Activated T-helper 1 cell treated with anti-CD3 and anti-CD28 coated beads, Interleukin-12 subunit alpha, Interleukin-12 subunit beta, Interleukin-2, Interleukin-4 antibody, amounts not matched to agents 30 ng/mL and 10 ng/mL and 1 ng/mL, durations not matched to agents 14 hours and 24 hours and 36 hours (primary cell): Measurements from ENCODE around the gene ZNF688. TPM values are rescaled to one million over a fixed set of nuclear protein-coding genes. Genes with fewer than 3 reads are reported as not detected.

ENCODE experiments used
- DNase-seq: peaks from one replicate; pipeline ENCODE4 v3.0.0; 2021; ENCODE audit warnings: low spot score
- H3K27ac Mint-ChIP-seq: one replicate; pipeline ENCODE4 v1.8.0; 2021; ENCODE audit warnings: mild to moderate bottlenecking, mixed read lengths
- H3K27me3 Mint-ChIP-seq: one replicate; pipeline ENCODE4 v1.8.0; 2022; ENCODE audit warnings: mild to moderate bottlenecking, moderate library complexity, mixed read lengths; ENCODE audit not compliant: insufficient read depth
- H3K36me3 Mint-ChIP-seq: one replicate; pipeline ENCODE4 v1.8.0; 2021; ENCODE audit warnings: low read depth, mixed read lengths
- H3K4me1 Mint-ChIP-seq: one replicate; pipeline ENCODE4 v1.8.0; 2021; ENCODE audit warnings: low read depth, mixed read lengths
- H3K4me3 Mint-ChIP-seq: one replicate; pipeline ENCODE4 v1.8.0; 2021; ENCODE audit warnings: mild to moderate bottlenecking, moderate library complexity, mixed read lengths
- H3K9me3 Mint-ChIP-seq: one replicate; pipeline ENCODE4 v1.8.0; 2021; ENCODE audit warnings: mixed read lengths
- intact Hi-C: fragments of 100-400 bp; cut with micrococcal nuclease; formaldehyde crosslinking; loops from one replicate; pipeline ENCODE4 v1.15.1; 2024
- total RNA-seq: library from RNA; stranded (reverse); gene quantifications from 2 replicates; pipeline ENCODE4 v1.2.3, GENCODE V29; 2022

Gene ZNF688
- total RNA-seq, 1 donor from 2014 or later: 7.4 TPM

- Mint-ChIP-seq H3K4me1 (peaks cover 50% of the 10 kb centered on the region), H3K27ac (no peak overlapping the region), H3K36me3 (peaks cover 15% of the 10 kb centered on the region), H3K27me3 (no peaks in the 10 kb centered on the region), H3K9me3 (no peaks in the 10 kb centered on the region), H3K4me3 (peak overlapping the region; percentile 85)
- intact Hi-C loops: no loop called here
- no peak for DNase-seq
Observed at GRCh38 chr16:30532285-30533145, 39.0 kb downstream of the ZNF688 start.

- peaks cover 10% of the 10 kb centered on the region for H3K36me3 Mint-ChIP-seq
- peak overlapping the region; percentile 57 for H3K27ac Mint-ChIP-seq
- H3K4me3 Mint-ChIP-seq: no peak overlapping the region
- H3K27me3 Mint-ChIP-seq: no peaks in the 10 kb centered on the region
- no peaks in the 10 kb centered on the region for H3K9me3 Mint-ChIP-seq
- H3K4me1 Mint-ChIP-seq: peaks cover 42% of the 10 kb centered on the region
- intact Hi-C loops: no loop called here
- DNase-seq: no peak
Observed at GRCh38 chr16:30530163-30531037, 41.1 kb downstream of the ZNF688 start.

DNA sequence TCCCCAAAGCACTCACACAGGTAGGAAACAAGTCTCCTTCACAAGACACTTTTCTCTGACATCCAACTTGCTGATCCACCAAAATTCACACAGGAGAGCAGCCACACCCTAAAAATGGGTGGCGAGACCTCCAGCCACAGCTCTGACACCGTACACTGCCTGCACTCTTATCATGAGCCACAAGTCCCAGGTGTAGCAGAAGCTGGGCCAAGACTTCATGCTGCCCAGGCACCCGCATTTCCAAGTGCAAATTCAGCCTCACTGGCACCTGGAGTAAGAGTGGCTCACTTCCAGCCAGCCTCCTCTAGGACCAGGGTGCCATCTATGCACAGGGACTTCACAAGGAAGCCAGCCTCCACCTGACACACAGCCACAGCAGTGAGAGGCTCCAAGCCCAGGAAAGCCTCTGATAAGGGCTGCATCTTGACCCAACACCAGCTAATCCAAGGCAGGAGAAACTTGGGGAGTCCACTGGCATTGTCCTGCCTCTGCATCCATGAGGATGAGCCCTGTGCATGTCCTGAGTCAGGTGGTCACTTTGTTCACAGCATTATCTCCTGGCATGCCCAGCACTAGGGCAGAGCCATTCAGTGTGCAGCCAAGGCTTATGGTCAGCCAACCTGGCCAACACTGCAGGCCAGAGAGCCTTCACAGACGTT lies 42.6 kb downstream of the ZNF688 start:
- Mint-ChIP-seq H3K27me3 (no peaks in the 10 kb centered on the region), H3K4me3 (peak overlapping the region; percentile 60), H3K9me3 (no peaks in the 10 kb centered on the region), H3K36me3 (peaks cover 10% of the 10 kb centered on the region), H3K4me1 (peaks cover 42% of the 10 kb centered on the region), H3K27ac (no peak overlapping the region)
- intact Hi-C loops: loop anchor here (5.0 kb wide), 1 partner anchor 58 kb away; the partner anchor contains the start of gene ZNF785
- no peak for DNase-seq

DNA sequence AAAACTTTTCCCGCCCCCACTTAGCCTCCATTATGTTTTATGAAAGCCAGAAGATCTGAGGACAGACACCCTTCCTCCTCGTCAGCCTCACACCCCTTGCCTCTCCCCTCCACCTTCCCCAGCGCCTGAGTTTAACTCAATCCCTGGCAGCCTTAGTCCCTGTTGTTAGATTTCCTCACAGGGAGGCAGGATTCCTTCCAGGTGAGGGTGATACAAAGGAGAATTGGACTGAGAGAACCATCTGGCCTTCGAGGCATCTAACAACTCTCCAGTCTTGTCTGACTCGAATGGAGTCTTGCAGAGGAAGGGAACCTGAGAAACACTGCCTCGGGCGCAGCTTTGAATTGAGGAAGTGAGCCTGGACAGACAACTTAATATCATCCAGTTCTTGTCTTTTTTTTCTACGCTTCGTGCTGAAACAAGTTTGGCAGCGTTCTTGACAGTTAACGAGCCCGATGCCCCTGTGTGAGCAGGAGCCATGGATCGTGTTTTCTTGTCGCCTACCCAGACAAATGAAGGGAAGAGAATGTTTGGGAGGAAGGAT lies 43.8 kb downstream of the ZNF688 start:
- Mint-ChIP-seq H3K4me1 (peaks cover 42% of the 10 kb centered on the region), H3K27ac (peak overlapping the region; percentile 54), H3K9me3 (no peaks in the 10 kb centered on the region), H3K4me3 (peak overlapping the region; percentile 84), H3K27me3 (no peaks in the 10 kb centered on the region), H3K36me3 (peaks cover 8% of the 10 kb centered on the region)
- intact Hi-C loops: loop anchor here (1.0 to 5.0 kb wide), 13 partner anchors 8 to 171 kb away; partner anchors contain the start of genes DCTPP1, FBRS, ITGAL and PRR14
- DNase-seq: no peak

GRCh38 chr16:30526823-30527634 lies 44.5 kb downstream of the ZNF688 start:
- H3K4me3 Mint-ChIP-seq: peak overlapping the region; percentile 84
- peaks cover 12% of the 10 kb centered on the region for H3K36me3 Mint-ChIP-seq
- intact Hi-C loops: loop anchor here (1.0 to 5.0 kb wide), 13 partner anchors 8 to 172 kb away; partner anchors contain the start of genes DCTPP1, FBRS, ITGAL and PRR14
- peak overlapping the region; percentile 54 for H3K27ac Mint-ChIP-seq
- peaks cover 46% of the 10 kb centered on the region for H3K4me1 Mint-ChIP-seq
- no peaks in the 10 kb centered on the region for H3K9me3 Mint-ChIP-seq
- H3K27me3 Mint-ChIP-seq: no peaks in the 10 kb centered on the region
- peak; percentile 93 for DNase-seq

GRCh38 chr16:30526137-30526822 lies 45.2 kb downstream of the ZNF688 start, which contains the start of gene ZNF768:
TSS of gene ZNF768 (minus strand) at chr16:30526566. CDS start at chr16:30526413, 153 bp downstream.
- Mint-ChIP-seq H3K27me3 (no peaks in the 10 kb centered on the region), H3K36me3 (peaks cover 14% of the 10 kb centered on the region), H3K27ac (peak within 1 kb of the TSS; percentile 54), H3K9me3 (no peaks in the 10 kb centered on the region), H3K4me3 (peak within 1 kb of the TSS; percentile 85), H3K4me1 (peaks cover 44% of the 10 kb centered on the region)
- intact Hi-C loops: loop anchor here (2.0 to 5.0 kb wide), 3 partner anchors 61 to 173 kb away; partner anchors contain the start of genes SRCAP and ZNF785
- DNase-seq: no peak

GRCh38 chr16:30525844-30526136 lies 45.7 kb downstream of the ZNF688 start:
- DNase-seq: no peak
- peaks cover 14% of the 10 kb centered on the region for H3K36me3 Mint-ChIP-seq
- intact Hi-C loops: loop anchor here (2.0 to 5.0 kb wide), 3 partner anchors 62 to 173 kb away; partner anchors contain the start of genes SRCAP and ZNF785
- no peak overlapping the region for H3K27ac Mint-ChIP-seq
- H3K4me1 Mint-ChIP-seq: peaks cover 39% of the 10 kb centered on the region
- no peaks in the 10 kb centered on the region for H3K27me3 Mint-ChIP-seq
- H3K9me3 Mint-ChIP-seq: no peaks in the 10 kb centered on the region
- peak overlapping the region; percentile 85 for H3K4me3 Mint-ChIP-seq

DNA sequence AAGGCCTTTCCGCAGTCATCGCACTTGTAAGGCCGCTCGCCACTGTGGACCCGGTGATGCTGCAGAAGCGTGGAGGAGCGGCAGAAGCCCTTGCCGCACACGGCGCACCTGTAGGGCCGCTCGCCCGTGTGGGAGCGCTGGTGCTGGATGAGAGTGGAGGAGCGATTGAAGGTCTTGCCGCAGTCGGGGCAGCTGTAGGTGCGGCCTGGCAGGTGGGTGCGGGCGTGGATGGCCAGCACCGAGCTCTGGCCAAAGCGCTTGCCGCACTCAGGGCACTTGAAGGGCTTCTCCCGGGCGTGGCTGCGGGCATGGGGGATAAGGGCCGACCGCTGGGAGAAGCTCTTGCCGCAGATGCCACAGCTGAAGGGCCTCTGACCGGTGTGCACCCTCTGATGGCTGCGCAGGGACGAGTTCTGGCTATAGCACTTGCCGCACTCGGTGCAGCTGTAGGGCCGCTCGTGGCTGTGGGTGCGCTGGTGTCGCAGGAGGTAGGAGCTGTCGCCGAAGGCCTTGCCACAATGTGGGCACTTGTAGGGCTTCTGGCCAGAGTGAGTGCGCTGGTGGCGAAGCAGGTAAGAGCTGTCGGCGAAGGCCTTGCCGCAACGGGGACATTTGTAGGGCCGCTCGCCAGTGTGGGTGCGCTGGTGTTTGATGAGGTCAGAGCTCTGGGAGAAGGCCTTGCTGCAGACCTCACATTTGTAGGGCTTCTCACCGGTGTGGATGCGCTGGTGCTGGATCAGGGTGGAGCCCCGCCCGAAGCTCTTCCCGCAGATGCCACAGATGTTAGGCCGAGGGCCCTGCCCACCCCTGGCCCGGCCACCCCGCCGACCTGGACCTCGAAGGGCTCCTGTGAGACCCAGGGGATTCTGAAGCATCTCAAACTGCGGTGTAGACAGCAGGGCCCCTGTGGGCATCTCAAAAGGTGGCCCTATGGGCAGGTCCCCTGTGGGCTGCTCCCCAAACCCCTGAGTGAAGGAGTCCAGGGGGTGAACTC lies 46.6 kb downstream of the ZNF688 start:
- Mint-ChIP-seq H3K4me1 (peaks cover 30% of the 10 kb centered on the region), H3K4me3 (peak overlapping the region; percentile 56), H3K27me3 (no peaks in the 10 kb centered on the region), H3K9me3 (no peaks in the 10 kb centered on the region), H3K36me3 (peaks cover 17% of the 10 kb centered on the region), H3K27ac (no peak overlapping the region)
- no peak for DNase-seq
- intact Hi-C loops: loop anchor here (5.0 kb wide), 1 partner anchor 62 kb away; the partner anchor contains the start of gene ZNF785

- peaks cover 26% of the 10 kb centered on the region for H3K36me3 Mint-ChIP-seq
- H3K27ac Mint-ChIP-seq: no peak overlapping the region
- H3K27me3 Mint-ChIP-seq: no peaks in the 10 kb centered on the region
- no peak for DNase-seq
- peaks cover 25% of the 10 kb centered on the region for H3K4me1 Mint-ChIP-seq
- H3K4me3 Mint-ChIP-seq: no peak overlapping the region
- intact Hi-C loops: no loop called here
- no peaks in the 10 kb centered on the region for H3K9me3 Mint-ChIP-seq
Observed at GRCh38 chr16:30523768-30524574, 47.5 kb downstream of the ZNF688 start.
